Middle frontal gyrus (tissue), 1 donor: ENCODE data around the gene SLC38A8.

Experiments used
- DNase-seq: peaks from one replicate; pipeline ENCODE4 v3.0.0-alpha.2; 2015; ENCODE audit warnings: low spot score; ENCODE audit errors: extremely low spot score

Gene SLC38A8

DNA sequence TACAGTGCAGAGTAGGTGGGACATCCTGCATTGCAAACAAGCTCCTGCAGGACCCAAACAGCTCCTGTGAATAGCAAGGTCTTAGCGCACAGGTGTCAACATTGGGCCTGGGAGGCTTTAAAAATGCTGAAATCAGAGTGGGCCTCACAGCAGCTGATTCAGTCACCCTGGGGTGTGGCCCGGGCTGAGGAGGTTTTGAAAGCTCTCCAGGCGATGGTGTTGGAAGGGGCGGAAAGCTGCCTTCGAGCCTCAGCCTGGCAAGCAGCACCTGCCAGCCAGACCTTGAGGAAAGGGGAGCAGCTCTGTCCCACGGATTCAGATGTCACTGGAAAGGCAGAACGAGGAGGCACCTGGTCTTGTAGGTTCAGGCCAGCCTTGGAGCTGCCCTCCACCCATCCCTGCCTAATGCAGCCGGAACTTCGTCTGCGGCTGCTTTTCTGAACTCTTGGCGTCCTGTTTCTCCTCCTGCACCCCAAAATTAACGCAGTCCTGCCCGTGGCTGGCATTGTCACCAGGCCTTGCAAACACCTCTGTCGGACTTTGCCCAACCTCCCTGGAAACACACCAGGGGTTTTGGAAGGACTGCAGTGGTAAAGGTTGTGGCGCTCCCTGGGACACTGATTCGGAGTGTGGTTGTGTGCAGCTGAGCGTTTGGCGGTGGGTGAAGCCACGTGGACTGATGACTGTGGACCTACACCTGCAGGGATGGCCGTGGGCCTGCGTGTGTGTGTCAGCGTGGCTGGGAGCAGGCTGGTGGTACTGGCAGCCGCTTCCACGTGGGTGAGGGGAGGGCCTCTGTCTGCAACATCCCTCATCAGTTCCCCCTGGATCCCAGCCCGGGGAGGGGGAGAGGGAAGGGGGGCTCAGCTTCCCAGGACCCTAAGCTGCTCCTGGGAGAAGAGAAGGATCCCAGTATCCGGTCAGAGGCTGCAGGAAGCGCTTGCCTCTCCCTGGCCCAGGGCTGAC, 71.1 kb downstream of the SLC38A8 start:
- DNase-seq, result no peak

DNA sequence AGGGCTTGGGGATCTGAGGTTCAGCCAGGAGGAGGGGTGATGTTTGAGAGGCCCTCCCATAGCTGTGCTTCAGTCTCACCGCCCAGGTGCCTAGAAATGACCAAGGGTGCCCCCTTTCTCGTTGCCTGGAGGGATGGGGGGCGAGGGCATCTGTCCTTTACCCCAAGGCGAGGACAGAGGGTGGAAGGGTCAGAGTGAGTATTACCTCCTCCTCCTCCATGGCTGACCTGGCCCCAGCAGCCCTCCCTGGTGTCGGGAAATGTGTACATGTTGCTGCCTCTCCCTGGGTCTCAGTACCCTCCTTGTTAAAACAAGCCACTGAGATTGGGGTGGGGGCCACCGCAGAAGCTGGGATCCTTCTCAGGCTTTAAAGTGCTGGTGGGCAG, 72.2 kb downstream of the SLC38A8 start:
- DNase-seq, result no peak

DNA sequence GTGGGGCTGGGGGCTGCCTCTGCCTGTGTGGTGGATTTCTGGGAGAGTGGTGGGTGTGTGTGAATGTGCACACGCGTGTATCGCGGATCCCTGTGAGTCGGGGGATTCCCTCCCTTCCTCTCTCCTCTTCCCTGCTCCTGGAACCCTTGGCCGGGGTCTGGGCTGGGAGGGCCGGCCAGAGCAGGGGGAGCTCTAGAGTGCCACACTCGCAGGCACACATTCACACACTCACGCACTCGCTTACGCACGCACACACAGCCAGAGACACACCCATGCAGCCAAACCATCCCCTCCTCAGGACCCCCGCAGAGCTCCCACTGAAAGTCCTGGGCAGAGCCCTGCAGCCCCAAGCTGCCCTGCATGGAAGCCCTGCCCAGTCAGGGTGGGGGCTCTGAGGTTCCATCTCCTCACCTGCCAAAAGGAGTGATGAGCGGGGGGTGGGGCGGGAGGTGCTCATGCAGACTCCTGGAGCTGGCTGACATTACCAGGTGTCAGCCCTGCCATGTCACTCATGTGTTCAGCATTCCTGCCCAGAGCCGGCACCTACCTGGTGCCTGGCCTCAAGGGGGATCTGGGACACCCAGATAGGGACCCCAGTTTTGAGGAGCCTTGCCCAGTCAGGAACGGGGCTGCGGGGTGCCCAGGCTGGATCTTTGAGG, 72.7 kb downstream of the SLC38A8 start:
- no peak for DNase-seq

DNA sequence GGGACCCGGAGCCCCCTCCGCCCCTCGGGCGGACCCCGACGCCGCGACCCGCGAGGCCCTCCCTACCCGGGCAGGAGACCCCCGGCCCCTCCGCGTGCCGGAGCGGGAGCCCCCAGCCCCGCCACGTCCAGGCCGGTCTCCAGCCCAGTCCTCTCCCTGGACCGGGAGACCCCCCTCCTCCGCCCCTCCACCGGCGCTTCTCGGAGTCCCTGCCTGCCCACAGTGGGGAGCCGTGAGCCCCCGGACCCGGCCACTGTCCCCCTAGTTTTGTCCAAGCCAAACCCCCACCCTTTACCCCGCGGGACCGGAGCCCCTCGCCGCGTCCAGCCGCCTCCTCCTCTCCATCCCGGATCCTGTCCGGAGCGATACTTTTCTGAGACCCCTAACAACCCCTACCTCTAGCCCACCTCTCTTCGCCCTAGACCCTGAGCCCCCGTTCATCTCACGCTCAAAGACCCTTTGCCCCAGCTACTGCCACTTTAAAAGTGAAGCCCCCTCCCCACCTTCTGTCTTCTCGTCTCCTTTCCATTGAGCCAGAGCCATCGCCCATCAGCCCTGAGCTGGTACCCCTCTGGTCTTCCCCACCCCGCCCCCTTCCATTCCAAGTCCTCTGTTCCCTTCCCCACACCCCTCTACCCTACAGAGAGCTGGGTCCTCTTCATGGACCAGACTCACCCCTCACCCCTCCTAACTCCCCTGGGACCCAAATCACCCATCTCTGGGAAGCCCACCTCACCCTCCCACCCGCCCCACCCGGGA, 73.5 kb downstream of the SLC38A8 start:
- no peak for DNase-seq

DNA sequence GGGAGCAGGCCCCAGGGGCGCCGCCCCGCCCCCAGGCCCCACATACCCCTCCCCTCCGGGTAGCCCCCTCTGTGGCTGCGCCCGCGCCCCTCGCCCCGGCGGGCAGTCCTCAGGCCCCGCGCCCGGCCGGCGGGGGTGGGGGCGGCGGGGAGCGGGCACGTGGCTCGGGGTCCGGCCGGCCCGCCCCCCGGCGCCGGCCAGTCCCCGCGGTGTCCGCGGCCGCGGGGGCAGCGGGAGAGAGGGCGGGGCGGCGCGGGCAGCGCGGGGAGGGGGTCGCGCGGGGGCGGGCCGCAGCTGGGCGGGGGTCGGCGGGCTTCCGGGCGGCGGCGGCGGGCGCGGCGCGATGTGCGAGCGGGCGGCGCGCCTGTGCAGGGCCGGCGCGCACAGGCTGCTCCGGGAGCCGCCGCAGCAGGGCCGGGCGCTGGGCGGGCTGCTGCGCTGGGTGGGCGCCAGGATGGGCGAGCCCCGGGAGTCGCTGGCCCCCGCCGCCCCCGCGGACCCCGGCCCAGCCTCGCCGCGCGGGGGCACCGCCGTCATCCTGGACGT, 74.2 kb downstream of the SLC38A8 start:
- DNase-seq, result no peak

DNA sequence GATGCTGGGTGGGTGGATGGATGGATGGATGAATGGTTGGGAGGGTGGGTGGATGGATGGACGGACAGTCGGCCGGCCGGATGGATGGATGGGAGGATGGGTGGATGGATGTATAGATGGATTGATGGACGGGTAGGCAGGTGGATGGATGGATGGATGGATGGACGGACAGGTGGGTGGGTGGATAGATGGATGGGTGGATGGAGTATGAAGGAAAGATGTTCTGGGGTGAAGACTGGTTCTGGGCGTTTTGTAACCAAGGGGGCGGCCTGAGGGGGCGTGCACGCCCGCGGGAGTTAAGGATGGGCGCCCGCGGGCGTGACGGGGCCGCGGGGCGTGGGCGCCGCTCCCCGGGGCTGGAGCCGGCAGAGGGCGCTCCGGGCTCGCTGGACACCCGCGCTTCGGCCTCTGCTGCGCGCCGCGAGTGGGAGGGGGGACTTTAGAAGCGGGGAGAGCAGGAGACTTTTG, 74.7 kb downstream of the SLC38A8 start, which contains the start of gene NECAB2:
Gene NECAB2, plus strand, starts transcription at position 407 of the 468 bp plus-strand sequence. CDS start 405 bp downstream, outside the sequence.
- DNase-seq, result no peak

DNA sequence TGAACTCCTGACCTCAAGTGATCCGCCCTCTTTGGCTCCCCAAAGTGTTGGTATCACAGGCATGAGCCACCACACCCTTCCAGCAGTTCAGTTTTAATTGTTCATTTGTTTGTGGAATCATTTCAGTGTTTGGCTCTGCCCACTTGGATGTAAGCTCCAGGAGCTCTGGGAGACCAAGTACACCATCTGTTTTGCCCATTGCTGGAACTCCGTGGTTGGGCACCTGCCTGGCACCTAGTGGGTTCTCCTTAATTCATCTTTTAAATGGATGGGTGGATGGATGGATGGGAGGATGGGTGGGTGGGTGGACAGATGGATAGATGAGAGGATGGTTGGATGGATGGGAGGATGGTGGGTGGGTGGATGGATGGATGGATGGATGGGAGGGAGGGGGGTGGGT, 75.5 kb downstream of the SLC38A8 start:
- DNase-seq, result no peak

DNA sequence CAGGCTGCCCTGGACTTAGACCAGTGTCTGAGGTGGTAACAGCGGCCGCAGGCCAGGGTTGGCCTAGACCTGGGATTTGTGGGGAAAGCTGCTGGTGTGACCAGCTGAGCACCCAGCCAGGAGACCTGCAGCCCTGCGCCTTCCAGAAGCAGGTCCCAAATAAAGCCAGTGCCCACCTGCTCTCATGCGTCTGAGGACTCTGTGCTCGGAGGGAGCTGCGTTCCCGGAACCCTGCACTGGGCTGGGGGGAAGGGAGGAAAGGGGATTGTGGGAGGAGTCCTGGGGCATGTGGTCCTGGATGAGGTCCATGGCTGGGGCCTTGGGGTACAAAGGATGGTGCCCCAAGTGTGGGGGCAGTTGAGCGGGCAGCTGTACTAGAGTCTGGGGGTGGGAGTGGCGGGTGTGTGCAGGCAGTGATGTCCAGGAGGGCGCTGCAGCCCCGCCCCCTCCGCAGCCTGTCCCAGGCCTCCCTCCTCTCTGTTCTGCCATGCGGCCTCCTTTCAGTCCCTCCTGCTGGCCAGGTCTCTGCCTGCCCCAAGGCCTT, 76.4 kb downstream of the SLC38A8 start:
- DNase-seq, result no peak

DNA sequence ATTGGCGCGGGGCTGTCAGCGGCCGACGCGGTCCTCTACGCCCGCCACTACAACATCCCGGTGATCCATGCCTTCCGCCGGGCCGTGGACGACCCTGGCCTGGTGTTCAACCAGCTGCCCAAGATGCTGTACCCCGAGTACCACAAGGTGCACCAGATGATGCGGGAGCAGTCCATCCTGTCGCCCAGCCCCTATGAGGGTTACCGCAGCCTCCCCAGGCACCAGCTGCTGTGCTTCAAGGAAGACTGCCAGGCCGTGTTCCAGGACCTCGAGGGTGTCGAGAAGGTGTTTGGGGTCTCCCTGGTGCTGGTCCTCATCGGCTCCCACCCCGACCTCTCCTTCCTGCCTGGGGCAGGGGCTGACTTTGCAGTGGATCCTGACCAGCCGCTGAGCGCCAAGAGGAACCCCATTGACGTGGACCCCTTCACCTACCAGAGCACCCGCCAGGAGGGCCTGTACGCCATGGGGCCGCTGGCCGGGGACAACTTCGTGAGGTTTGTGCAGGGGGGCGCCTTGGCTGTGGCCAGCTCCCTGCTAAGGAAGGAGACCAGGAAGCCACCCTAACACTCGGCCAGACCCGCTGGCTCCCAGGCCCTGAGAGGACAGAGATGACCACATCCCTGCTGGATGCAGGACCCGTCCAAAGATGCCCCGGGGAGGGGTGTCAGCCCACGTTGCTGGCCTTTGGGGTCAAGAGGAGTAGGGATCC, 77.0 kb downstream of the SLC38A8 start:
- no peak for DNase-seq

DNA sequence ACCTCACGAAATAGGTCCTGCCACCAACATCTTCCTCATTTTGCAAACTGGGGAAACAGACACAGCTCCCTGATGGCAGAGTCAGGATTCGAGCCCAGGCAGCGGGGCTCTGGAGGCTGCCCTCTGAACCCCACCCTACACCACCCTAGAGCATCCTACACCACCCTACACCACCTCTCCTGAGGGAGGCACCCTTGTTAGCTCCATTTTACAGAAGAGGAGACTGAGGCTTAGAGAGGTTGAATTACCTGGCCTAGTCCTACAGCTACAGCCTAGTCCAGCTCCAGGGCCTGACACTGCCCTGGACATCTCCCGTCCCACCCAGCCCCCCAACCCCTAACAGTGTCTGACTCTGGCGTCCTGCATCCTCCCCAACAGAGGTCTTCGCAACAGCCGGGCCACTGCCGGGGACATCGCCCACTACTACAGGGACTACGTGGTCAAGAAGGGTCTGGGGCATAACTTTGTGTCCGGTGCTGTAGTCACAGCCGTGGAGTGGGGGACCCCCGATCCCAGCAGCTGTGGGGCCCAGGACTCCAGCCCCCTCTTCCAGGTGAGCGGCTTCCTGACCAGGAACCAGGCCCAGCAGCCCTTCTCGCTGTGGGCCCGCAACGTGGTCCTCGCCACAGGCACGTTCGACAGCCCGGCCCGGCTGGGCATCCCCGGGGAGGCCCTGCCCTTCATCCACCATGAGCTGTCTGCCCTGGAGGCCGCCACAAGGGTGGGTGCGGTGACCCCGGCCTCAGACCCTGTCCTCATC, 77.7 kb downstream of the SLC38A8 start:
- no peak for DNase-seq

DNA sequence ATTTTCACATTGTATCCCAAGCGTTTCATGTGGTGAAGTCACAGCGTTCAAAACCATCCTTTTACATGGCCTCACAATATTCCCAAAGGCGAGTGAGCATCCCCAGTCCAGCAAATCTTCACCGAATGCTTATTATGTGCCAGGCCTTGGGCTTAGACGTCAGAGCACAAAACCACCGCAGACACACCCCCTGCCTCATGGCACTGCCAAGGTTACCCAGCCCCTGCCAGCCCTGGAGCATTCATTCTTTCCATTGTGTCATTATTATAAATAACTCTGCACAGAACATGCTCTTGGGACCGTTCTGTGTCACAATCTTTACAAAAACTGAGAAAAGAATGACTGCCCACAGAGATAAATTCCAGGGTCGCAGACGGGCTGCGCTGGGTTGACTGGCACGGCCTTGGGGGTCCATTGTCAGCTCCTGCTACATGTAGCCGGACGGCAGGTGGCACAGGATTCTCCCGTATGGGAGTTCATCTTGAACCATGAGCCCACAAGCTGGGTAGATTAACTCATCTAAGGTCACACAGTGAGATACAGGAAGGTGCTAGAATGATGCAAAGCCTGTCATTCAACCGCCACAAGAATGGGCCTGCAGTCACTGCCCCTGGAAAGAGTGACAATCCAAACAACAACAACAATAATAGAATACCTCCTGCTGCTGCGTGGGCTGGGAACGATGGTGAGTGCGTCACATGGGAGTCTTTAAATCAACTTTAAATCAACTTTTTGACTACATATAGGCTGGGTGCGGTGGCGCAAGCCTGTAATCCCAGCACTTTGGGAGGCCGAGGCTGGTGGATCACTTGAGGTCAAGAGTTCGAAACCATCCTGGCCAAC, 79.1 kb downstream of the SLC38A8 start:
- DNase-seq, result no peak

DNA sequence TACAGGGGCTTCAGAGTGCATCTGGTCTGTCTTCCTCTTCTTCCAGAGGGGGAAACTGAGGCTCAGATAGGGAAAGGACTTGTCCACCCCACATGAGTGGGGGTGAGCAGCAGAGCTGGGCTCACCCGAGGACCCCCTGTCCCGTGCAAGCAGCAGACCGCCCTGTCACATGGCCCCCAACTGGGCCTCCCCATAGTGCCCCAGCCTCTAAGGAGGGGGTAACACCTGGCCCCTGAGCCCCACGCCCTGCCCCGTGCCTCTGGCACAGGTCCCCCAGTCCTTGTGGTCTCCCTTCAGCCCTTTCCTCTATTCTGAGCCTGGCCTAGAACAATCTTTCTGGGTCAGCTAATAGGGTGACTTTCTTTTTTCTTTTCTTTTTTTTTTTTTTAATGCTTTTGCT, 81.0 kb downstream of the SLC38A8 start:
- DNase-seq, result no peak

DNA sequence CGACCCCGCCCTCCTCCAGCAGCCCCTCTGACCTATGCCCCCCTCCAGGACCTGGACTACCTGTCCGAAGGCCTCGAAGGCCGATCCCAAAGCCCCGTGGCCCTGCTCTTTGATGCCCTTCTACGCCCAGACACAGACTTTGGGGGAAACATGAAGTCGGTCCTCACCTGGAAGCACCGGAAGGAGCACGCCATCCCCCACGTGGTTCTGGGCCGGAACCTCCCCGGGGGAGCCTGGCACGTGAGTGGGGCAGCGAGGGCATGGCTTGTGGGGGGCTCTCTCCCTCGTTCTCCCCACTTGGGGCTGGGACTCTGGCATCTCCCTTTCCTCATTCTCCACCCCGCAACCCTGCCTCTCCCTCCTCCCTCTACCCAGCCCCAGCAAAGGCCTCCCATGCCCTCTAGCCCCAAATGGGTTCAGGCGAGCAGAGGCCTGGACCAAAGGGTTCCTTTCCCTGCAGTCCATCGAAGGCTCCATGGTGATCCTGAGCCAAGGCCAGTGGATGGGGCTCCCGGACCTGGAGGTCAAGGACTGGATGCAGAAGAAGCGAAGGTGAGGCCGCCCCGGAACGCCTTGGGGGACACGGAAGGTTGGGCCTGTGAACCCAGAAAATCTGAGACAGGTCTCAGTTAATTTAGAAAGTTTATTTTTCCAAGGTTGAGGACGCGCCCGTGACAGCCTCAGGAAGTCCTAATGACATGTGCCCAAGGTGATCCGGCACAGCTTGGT, 81.9 kb downstream of the SLC38A8 start:
- no peak for DNase-seq
